Measurements from ENCODE around the gene LRP3.
"Not testable (repeated sequence)": the region's sequence is repeated elsewhere in the genome, so short reads cannot be mapped to it uniquely, and the experiment has no call there.

LRP3 gene

DNA sequence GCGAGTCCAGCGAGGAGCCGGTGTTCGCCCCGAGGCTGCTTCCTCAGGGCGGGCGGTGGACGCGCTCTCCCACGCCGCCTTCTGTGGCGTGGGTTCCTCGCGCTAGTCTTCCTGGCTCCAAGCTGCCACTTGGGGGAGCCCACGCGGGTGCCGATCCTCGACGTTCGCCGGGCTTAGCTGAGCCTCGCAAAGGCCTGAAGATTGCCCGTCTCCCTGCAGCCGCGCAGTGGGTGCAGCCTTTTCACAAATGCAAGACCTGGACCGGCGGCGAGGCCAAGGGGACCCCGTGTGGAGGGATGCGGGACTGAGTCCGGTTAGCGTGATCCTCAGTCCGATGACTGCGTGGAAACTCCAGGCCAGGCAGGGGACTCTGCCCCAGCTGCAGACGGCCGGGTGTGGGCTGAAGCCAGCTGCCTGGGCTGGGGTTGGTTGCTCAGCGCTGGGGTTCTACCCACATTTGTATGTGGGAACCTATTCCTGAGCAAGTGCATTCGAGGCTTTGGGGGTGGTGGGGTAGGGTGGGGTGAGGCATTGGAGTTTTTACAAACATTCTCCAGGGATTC, 16.6 kb upstream of the LRP3 start:
- DNase-seq, result no peak

DNA sequence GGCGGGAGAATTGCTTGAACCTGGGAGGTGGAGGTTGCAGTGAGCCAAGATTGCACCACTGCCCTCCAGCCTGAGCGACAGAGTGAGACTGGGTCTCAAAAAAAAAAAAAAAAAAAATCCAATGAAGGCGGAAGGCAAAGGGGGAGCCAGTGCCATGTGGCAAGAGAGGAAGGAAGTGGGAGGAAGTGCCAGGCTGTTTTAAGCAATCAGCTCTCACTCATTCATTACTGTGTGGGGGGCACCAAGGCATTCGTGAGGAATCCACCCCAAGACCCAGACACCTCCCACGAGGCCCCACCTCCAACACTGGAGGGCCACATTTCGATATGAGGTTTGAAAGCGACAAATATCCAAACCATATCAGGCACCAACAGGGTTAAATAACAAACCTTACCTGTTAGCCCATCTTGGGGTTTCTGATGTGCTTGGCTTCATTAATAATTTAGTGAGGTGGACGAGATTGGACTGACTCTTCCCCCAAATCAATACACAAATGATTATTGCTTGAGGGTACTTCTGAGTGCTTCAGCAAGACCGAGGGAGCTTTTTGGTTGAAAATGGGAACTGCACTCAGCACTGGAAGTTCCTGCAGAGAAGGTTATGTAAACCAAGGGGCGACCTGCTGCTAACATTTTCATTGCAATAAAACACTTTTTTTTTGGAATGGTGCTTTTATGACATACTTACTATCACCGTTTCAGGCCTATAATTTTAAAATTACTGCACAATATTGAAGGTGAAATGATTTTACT, 7.5 kb upstream of the LRP3 start:
- no peak for DNase-seq

DNA sequence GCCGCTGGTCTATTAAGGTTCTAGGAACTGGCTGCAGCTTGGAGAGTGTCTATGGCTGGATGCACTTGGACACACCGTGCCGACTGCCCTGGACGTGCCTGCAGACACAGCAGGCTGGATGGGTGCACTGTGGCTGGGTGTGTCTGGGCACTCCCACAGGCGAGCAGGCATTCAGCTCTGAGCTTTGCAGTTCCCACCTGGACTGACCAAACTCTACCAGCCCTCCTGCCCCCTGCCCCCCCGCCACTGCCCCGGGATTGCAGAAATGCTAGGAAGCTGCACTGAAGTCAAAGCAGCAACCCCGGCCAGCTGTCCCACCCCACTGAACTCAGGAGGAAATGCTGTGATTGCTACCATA, 7.0 kb upstream of the LRP3 start:
- no peak for DNase-seq

DNA sequence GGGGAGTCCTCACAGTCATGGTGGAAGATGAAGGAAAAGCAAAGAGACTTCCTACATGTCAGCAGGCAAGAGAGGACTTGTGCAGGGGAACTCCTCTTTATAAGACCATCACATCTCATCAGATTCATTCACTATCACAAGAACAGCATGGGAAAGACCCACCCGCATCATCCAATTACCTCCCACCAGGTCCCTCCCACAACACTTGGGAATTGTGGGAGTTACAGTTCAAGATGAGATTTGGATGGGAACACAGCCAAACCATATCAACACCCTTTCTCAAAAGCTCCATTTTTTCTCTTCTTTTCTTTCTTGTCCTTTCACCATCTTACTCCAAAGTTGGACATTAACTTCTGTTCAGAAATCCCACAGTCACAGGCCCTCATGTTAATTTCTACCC, 4.7 kb upstream of the LRP3 start:
- no peak for DNase-seq

DNA sequence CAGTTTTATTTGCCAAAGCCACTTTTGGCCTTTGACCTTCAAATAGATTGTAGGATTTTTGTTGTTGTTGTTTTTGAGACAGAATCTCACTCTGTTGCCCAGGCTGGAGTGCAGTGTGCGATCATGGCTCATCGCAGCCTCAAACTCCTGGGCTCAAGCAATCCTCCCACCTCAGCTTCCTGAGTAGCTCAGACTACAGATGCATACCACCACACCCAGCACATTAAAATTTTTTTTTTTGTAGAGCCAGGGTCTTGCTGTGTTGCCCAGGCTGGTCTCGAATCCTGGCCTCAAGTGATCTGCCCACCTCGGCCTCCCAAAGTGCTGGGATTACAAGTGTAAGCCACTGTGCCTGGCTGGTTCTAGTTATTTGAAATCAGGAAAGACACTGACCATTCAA, 3.0 kb upstream of the LRP3 start:
- DNase-seq, result not testable (repeated sequence)

DNA sequence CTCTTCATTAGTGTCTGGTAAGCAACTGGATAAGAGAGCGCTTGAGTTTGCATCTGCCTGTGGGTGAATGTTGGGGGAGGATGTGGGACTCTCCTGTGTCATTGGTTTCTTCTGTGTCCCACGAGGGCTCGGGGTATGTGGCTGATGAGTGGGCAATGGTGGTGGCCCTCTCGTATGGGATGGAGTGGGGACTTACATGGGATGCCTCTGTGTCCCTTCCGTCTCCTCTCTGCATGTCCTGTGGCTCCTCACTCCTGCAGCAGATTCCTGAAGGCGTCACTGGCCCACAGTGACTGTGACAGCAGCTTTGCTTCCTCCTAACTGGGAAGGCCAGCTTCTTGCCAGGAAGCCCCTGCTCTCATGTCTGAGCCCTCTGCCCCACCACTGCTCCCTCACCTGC, 2.6 kb upstream of the LRP3 start:
- DNase-seq, result no peak

DNA sequence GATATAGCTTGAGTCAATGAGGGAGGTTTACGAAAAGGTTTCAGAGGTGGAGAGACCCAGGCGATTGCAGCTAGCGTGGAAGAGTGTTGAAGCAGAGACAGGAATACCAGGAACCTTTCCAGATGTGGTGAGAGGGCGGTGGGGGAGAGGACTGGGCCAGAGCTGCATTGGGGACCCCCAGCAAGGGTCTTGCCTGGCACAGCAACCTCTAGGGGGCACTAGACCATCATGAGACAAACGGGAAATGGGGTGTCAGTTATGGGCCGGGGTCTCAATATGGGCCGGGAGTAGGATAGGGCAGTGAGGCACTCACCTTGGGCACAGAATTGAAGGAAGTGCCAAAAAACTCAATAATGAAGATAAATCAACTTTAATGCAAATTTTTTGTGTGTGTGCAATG, 2.1 kb upstream of the LRP3 start:
- no peak for DNase-seq

DNA sequence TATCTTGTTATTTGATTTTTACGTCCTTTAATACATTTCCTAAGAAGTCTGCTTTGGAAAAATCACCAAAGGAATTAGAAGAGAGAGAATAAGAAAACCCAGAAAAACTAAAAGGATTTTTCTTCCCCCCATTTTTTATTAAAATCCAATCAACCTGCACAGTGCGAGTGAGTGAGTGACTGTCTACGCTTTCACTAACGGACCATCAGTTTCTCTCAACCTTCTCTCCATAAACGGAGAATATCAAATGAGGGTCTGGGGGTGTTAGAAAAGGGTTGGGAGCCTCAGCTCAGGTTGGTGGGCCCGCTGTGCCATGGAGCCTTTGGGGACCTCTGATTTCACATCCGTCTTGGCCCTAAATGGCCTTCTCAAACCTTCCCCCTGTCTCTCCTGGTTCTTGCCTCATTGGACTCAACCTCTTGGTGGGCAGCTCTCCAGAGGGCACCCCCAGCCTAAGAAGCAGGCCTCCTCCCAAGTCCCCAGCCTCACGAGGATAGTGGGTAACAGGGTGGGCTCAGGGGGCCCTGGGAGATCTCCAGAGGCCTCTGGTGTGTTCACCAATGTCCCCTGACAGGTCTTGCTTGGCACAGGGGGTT, 763 bp upstream of the LRP3 start:
- no peak for DNase-seq

DNA sequence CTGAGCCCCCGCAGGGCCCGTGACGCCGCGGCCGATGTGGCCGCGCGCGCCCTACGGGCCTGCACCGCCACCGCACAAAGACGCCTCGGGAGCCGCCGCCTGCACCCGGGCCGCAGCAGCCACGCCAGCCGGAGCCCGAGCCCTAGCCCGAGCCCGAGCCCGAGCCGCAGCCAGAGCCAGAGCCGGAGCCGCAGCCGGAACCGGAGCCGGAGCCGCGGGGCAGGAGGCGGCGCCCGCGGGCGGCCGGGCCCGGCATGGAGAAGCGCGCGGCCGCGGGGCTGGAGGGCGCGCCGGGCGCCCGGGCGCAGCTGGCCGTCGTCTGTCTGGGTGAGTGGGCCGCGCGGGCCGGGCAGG, 379 bp downstream of the LRP3 start:
- DNase-seq, result no peak

DNA sequence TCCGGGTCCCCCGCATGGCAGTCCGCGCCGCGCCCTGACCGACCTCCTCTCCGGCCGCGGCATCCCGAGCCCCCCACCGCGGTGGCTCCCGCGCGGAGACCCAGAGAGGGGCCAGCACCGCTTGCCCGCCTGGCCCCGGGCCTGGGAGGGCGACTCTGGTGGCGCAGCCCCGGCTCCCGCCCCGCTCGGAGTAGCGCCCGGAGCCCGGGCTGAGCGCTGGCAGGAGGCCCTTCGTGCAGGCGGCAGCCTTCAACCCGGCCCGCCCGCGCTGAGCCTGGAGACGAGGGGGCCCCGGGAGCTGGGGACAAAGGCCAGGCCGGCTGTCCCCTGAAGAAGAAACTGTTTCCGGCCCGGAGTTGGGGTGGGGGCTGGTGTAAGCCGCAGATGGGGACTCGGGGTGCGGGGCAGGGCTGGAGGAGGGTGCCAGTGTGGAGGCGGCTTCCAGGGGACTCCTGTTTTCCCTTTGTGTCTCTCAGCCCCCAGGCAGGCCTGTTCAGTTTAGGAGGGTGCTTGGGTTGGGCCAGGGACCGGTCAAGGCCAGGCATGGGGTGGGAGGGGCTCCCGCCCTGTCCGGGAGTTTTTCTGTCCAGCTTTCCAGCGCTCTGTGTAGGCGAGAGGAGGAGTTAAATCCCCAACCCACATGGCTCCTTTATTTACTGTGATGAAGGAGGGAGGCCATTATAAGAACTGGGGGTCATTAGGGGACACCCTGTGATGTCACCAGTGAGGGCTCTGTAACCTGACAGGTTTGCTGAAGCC, 935 bp downstream of the LRP3 start:
- DNase-seq, result no peak

DNA sequence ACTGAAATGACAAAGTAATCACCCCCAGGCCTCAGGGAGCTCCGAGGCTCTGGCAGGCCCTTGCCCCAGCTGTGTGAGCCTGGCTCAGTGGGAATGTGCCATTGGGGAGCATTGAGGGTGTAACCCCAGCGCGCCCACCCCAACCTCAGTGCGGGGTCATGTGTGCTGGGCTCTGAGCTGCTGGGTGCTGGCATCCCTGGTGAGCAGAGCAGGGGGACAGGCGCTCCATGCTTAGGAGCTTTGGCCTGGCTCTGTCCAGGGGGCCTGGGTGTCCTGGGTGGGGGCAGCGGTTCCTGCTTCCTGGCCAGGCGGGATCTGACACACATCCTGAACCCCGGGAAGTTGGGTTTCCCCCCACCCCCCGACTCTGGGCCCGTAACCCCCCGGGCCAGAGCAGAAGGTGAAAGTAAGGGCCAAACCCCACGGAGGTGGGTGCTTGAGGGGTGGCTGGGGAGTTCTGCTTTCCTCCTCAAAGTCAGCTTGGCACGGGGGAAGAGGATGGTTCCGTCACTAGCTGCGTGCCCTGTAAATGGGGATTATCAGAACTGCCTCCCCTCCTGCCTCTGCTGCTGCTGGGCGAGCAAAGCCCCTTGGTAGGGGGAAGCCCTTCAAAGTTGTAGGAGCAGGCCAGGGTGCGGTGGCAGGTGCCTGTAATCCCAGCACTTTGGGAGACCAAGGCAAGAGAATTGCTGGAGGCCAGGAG, 1.7 kb downstream of the LRP3 start:
- no peak for DNase-seq

DNA sequence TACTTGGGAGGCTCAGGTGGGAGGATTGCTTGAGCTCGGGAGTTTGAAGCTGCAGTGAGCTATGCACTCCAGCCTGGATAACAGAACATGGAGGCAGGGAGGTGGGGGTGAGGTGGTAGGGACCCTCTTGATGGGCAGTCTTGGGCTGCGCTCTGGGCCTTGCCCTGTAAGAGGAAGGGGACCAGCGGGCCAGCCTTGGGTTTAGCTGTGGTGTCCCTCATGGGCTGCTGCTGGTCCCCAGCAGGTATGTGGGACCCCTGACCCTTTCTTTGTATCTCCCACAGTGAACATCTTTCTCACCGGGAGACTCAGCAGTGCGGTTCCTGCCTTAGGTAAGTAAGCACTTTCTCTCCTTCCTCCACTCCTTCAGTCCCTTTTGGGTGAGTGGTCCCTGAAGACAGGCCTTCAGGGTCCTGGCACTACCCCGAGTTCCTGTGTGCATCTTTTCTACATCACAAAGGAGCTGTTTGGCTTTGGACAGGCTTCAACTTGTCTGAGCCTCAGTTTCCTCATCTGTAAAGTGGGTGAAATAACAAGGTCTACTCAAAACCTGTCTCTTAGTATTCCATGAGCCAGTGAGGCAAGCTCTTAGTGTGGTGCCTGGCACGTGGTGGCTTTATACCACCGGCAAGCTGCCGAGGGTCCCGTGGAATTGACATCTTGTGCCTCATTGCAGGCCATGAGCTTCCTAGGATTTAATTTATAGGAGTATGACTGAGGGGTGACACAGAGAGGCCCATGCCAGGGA, 2.5 kb downstream of the LRP3 start:
- no peak for DNase-seq

DNA sequence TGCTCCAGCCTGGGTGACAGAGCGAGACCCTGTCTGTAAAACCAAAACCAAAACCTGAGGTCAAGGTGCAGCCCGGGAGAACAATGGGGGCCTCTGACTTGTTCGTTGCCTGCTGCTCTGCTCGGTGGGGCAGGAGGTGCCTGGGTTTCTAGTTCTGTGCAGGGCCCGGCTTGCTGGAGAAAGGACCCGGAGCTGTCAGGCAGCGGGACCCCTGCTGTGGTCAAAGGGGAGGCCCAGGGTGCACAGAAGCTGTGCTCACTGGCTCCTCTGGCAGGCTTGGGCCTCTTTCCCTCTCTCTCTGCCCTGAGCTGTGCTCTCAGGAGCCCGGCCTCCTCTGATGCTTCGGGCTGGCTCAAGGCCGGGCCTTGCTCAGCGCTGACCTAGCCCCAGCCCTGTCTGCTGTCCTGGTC, 3.5 kb downstream of the LRP3 start:
- DNase-seq, result no peak

DNA sequence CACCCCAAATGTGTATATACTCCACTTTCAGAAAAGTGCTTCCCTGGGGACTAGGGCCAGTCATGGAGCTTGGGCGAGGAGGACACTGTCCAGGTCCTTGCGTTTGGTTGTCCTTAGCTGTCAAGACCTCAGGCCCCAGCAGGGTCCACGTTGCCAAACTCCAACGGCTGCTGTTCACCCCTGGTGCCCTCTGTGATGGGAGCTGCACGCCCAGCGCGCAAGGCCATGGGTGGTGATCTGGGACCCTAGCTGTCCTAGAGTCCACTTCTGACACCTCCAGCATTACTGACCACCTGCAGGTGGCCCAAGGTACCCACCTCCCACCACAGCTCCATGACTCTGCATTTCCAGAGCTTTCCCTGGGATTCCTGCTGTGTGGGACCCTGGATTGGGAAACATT, 4.0 kb downstream of the LRP3 start:
- DNase-seq, result no peak

DNA sequence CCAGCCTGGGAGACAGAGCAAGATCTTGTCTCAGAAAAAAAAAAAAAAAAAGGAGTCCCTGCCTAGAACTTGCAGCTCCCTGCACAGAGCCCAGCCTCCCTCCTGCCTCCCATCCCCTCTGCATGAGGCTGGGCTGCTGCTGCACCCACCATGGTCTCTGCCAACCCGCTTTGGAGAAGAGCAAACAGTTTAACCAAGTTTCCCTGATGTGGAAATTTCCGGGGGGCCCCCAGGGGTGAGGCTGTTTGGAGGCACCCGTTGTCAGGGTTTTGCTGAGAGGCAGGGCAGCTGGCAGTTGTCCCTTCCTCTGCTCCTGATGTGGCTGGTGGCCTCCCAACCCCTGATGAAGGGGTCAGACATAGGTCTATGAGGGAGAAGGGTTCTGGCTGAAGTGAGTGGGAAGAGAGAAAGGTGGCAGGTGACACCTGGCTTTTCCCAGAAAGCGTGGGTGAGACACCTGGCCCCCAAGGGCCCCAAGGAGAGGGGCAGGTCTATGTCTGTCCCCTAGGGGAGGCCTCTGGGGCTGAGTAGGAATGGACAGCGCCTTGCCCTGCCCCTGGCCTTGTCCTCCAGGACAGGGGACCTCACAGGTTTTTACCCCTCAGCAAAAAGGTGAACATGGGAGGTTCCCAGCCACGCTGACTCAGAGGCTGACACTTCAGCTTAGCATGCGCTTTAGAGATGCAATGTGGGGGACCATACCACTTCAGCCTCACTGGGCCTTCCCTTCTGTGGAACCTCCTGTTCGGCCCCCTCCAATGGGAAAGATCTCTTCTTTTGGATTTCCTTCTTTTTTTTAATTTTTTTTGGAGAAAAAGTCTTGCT, 5.5 kb downstream of the LRP3 start:
- no peak for DNase-seq

DNA sequence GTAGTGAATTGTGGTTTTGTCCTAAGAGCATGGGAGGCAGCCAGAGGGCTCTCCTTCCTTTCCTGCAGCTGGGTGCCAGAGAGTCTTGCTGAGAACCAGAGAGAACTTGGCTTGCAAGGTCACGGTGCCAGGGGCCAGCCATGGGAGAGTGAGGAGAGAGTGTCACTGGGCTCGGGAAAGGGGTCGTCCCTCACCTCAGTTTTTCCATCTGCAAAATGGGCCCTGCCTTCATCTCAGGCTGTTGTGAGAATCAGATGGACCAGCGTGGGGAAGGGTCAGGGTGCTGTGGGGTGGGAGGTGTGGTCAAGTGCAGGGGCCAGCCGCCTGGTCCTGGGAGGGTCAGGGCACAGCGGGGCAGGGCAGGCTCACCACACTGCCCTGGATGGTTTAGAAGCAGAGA, 7.3 kb downstream of the LRP3 start:
- DNase-seq, result no peak

DNA sequence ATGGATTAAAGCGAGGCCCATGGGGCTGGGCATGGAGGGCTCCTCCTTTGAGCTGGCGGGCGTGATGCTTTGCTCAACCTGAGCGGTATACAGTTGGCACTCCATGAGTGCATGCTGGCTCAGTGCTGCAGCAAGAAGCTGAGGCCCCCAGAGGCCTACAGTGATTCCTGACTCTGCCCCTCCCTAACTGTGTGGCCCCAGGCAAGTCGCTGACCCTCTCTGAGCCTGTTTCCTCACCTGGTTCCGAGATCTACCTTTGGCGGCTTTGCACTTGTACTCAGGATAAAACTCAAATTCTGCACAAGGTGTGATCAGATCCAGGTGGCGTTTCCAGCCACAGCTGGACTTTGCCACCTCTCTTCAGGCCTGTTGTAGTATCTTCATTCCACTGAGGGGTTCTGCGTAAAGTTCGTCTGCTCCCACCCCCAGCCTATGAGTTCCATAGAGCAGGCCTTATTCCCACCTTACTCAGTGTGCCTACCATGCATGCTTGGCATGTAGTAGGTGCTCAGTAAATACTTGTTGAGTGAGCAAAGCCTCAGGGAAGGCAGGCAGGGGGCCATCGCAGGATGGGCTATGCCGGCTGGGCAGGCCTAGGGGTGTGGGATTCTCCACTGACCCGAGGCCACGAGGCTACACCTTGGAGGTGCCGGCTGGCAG, 7.9 kb downstream of the LRP3 start:
- no peak for DNase-seq

DNA sequence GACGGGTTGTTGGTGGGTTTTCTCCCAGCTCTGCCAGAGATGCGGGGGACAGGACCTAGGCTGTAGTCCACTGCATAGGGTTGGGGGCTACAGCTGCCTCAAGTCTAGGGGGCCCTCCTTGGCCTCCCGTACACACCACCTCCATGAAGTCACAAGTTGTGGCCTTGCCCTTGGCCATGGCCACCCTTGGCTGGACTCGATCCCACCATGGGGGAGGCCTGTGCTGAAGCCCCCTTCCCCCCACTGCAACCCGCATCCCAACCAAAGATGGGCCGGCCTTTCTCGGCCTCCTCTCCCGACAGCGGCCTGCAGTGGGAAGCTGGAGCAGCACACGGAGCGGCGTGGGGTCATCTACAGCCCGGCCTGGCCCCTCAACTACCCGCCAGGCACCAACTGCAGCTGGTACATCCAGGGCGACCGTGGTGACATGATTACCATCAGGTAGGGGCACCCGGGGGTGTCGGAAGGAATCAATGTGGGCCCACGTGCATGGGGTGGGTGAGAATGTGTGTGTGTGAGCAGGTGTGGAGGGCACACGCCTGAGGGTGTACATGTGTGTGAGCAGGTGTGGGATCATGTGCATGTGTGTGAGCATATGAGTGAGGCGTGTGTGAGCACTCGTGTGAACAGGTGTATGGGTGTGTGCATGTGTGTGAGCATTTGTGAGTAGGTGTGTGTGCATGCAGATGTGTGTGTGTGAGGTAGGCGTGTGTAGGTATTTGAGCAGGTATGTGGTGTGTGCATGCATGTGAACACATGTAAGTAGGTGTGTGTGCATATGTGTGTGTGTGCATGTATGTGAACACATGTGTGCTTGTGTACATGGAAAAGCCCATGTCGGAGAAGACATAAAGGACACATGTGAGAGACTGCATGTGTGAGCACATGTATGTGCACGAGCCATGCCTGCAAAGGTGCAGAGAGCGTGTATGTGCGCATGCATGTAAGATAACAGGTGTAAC, 8.7 kb downstream of the LRP3 start:
- DNase-seq, result no peak

DNA sequence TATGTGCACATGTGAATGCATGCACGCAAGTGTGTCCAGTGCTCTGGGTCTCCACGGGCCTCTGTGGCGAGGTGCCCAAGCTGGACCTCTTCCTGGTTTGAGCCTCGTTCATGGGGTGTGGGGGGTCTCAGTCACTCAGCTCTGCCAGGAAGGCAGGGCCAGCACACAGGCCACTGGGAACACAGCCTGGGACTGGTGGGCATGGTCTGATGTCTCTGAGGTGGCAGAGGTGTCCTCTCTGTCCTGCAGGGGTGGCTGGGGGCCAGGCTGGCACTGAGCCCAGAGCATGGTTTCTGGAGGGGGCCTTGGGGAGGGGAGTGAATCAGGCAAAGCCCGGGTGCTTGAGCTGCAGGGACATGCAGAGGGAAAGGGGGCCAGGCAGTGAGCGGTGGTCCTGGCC, 9.4 kb downstream of the LRP3 start:
- DNase-seq, result no peak
